GM21786 (cell line): ENCODE data around the gene TKFC.
"Not testable (repeated sequence)": the region's sequence is repeated elsewhere in the genome, so short reads cannot be mapped to it uniquely, and the experiment has no call there.

ENCODE experiments used
- ATAC-seq: cut with Tn5 transposase; IDR thresholded peaks from one replicate; pipeline ENCODE4 v1.9.1; 2021; ENCODE audit not compliant: unreplicated experiment

TKFC gene

DNA sequence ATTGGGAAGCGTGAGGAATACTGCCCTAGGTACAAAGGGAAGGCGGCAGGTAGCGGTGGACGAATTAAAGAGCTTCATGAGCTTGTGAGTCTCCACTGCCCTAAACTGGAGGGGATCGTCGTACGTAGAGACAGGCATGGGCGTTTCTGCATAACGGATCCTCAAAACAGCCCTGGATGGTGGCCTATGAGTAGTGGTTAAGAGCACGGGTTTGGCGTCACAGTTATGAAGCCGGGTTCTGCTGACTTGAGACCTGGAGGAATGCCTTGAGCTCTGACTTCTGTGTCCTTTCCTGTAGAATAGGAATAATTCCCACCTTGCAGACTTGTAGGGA is 29.5 kb downstream of the TKFC start:
- no peak for ATAC-seq

DNA sequence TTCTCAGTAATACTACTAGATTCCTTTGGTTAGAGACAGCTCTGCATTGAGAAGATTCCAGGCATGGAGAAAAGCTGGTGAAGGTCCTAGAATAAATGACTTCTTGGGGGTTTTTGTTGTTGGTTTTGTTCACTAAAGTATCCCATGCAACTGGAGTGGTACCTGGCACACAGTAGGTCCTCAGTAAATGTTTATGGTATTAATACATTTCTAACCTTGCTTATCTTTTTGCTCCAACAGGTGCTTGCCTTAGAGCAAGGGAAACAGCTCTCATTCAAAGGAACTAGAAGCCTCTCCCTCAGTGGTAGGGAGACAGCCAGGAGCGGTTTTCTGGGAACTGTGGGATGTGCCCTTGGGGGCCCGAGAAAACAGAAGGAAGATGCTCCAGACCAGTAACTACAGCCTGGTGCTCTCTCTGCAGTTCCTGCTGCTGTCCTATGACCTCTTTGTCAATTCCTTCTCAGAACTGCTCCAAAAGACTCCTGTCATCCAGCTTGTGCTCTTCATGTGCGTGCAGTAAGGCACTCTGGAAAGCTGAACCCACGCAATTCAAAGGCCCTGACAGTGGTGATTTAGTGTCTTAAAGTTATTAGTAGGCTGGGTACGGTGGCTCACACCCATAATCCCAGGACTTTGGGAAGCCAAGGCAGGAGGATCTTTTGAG is 31.1 kb downstream of the TKFC start:
- ATAC-seq, result no peak

DNA sequence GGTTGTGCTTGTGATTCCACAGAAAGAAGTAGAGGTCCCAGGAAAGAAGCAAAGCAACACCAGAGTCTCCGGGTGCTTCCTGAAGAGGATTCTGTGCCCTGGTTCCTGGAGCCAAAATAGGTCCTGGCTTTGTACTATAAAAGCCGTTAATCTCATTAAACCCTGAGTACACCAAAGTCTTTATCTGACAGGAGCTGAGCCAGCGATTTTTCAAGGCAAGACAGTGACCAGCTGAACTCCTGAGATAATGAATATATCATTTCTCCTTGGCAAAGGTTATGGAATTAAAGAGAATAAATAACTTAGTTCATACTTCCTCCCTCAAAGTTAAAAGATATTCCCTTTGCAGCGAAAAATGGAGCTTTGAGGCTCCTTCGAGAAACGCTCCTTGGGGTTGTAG is 34.4 kb downstream of the TKFC start:
- ATAC-seq, result no peak

DNA sequence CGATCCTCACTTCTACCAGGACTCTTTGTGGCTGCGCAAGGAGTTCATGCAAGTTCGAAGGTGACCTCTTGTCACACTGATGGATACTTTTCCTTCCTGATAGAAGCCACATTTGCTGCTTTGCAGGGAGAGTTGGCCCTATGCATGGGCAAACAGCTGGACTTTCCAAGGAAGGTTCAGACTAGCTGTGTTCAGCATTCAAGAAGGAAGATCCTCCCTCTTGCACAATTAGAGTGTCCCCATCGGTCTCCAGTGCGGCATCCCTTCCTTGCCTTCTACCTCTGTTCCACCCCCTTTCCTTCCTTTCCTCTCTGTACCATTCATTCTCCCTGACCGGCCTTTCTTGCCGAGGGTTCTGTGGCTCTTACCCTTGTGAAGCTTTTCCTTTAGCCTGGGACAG is 35.6 kb downstream of the TKFC start:
- ATAC-seq, result no peak

DNA sequence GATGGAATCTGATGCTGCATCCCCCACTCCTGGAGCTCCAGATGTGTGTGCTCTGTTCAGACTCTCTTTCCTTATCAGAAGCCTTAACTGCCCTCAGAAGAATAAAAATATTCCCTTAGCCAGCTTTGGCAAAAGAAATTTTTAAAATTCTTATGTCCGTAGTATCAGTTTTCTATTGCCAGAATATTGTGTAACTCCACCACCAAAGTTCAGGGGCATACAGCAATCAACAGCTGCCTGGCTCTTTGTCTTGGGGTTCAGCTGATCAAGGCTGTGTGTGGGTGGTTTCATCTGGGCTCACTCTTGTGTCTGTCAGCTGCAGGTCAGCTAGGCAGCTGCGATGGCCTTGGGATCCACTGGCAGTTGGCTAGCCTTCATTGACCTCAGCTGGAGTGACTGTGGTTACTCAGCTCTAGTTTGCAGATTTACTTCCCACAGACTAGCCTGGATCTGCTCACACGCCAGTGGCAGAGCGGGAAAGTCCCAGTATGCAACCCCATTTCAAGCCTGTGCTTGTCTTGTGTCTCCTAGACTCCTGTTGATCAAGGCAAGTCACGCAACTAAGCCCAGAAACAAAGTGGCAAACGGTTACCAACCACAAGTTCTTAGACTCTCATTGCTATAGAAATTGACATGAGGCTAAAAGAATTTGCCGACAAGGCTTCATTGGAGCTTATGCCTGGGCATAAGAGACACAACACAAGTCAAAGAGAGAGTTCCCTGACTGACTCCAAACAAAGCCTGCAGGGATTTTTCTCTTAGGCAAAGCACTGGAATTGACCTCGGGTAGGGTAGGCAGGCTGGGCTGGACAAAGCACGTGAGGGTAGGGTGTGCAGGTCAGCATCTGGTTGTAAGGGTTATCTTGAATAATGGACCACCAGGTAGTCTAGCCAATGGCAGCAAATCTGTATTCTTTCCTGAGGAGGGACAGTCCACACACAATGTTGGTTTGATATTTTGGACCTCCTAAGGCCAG is 36.6 kb downstream of the TKFC start:
- ATAC-seq, result no peak

DNA sequence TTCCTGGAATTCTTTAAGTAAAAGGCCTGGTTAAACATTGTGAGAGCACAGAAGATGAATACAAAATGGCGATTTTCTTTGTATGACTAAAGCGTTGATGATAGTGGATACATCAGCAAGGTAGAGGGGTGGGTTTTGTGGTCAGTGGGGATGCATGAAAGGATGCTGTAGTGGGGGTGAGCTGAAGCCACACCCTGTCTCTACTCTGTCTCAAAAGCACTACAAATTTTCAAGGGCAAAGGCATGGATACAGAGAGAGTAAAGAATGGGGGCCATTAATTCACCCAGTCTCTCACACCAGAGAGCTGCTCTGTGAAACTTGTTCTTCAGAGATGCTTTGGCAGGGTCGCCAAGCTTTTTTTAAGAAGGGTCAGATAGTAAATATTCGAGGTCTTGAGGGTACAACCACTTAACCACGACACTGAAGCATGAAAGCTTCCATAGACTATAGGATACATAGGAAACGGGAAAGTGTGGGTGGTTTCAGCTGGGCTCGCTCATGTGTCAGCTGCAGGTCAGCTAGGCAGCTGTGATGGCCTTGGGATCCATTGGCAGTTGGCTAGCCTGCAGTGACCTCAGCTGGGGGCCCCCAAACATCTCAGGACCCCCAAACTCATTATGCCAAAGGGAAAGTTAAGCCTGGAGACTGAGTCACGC is 37.4 kb downstream of the TKFC start:
- ATAC-seq, result no peak

DNA sequence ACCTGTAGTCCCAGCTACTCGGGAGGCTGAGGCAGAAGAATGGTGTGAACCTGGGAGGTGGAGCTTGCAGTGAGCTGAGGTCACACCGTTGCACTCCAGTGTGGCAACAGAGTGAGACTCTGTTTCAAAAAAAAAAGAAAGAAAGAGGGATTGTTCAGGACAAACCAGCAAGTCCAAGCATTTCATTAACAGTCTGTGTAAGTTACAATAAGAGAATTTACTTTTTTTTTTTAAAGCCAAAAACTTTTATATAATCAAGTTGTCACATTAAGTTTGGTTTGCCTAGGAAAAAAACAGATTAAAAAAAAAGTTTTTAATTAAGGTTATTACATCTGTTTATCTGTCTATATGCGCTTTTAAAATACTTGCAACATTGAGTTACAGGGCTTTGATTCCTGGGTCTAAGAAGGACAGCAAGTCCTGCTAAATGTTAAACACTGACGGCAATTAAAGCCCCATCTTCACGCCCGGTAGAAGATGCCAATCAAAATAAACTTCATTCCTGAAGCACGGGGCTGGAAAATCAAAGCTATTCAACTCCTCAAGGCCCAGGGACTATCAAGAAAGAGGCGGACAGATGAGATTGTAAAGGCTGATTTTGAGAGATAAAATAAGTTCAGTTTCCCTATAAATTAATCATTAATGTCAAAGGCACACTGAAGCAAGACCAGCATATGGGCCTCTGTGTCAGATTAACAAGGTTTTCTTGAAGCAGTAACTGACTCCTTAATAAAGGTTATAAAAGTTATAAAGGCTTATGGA is 39.8 kb downstream of the TKFC start:
- no peak for ATAC-seq

DNA sequence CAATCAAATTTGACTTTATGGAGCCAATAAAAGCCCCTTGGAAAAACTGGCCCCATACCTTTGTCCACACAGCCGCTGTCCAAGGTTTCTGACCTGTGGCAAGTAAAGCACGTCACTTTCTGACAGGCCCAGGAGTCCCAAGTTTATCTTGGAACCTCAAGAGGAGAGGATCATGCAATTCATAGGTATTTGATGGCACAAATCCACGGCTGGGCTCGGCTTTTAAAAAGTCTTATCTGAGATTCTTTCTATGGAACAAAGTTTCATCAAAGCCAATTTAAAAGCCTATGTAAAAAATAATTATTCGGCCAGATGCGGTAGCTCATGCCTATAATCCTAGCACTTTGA is 42.7 kb downstream of the TKFC start:
- ATAC-seq, result no peak

DNA sequence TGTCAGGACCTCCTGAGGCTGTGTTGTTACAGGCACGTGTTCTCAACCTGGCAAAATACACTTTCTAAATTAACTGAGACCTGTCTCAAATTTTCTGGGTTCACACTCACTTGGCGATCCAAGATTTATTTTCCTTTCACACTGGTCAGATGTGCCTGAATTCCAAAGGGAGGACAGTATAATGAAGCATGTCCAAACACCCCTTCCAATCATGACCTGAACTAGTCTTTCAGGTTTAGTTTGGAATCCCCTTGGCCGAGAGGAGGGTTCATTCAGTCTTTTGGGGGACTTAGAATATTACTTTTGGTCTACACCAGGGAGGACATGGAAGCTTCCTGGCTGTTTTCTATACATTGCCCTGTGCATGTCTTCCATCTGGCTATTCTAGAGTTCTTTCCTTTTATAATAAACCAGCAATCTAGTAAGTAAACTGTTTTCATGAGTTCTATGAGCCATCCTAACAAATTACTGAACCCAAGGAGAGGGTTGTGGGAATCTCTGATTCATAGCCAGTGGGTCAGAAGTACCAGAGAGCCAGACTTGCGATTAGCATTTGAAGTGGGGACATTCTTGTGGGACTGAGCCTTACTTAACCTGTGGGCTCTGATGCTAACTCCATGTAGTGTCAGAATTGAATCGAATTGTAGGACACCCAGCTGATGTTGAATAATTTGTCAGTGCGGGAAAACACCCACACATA is 44.6 kb downstream of the TKFC start:
- no peak for ATAC-seq

DNA sequence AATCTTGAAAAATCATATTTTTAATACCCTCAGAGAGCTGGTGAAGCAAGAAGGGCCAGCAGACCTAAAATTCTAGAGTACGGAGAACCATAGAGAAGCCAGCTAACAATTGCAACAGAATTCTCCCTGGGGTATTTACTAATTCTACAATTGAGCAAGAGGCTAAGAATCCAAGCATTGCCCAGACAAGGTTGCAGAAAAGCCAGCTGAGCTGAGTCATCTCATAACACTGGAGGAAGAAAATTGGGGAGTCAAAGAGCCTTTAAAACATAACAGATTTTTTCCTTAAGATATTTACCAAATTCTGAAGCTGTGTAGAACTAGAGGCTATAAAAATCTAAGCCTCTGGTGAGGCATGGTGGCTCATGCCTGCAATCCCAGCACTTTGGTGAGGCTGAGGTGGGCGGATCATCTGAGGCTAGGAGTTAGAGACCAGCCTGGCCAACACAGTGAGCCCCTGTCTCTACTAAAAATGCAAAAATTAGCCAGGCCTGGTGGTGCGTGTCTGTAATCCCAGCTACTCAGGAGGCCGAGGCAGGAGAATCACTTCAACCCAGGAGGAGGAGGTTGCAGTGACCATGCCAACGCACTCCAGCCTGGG is 45.8 kb downstream of the TKFC start:
- no peak for ATAC-seq

DNA sequence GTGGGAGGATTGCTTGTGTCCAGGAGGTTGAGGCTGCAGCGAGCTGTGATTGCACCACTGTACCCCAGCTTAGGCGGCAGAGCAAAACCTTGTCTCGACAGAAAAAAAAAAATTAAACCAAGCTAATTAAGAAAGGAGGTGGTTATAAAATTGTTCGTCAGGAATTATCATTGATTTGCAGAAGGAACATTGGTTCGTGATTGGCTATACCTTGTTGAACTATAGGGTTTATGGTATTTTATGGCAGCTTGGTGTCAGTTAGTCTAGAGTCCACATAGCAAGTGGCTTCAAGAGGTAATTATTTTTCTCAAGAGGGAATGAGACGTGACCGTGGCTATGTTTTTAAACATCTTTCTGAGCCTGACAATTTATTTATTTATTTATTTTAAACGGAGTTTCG is 47.9 kb downstream of the TKFC start:
- ATAC-seq, result no peak

DNA sequence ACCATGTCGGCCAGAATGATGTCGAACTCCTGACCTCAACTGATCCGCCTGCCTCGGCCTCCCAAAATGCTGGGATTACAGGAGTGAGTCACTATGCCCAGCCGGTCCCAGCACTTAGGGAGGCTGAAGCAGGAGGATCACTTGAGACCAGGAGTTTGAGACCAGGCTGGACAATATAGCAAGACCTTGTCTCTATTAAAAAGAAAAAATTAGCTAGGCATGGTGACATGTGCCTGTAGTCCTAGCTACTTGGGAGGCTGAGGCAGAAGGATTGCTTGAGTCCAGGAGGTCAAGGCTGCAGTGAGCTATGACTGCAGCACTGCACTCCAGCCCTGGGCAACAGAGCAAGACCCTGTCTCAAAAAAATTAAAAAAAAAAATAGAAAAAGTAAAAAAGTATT is 50.8 kb downstream of the TKFC start:
- ATAC-seq, result not testable (repeated sequence)

DNA sequence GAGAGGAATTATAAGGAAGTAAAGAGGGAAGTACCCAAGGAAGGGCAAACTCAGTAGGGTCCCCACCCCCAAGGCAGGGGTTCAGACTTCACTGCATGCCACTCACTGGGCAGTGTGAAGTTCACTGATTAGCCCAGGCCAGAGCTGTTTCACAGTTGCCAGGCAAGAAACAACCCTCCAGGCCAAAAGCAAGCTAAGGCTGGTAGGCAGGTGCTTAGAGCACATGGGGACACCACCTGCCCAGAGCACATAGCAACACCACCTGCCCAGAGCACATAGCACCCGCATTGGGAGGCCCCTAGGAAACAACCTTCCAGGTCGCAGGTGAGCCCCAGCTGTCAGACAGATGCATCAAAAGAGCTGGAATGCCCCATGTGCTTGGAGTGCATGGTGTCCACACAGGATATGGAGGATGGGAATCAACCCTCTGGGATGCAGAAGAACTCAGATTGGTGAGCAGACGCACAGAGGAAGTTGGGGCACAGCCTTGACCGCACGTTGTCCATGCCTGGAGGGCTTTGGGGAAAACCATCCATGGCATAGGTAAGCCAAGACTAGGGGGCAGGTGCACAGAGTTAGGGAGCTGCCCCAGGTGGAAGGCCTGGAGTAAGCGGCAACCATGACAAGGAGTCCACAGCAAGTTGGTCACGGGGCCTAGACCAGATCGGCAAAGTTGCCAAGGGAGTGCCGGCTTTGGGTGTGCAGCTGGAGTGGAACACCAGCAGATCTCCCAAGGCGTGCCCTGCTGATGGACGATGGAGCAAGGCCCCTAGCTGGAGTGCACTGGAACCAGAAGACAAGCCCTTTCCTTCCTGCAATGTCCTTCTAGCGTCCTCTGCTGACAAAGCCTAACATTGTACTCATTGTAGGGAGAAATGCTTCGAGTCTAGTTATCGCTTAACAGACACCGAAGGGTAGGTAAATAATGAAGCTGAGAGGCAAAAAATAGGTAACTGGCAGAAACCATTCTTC is 51.5 kb downstream of the TKFC start:
- ATAC-seq, result no peak

DNA sequence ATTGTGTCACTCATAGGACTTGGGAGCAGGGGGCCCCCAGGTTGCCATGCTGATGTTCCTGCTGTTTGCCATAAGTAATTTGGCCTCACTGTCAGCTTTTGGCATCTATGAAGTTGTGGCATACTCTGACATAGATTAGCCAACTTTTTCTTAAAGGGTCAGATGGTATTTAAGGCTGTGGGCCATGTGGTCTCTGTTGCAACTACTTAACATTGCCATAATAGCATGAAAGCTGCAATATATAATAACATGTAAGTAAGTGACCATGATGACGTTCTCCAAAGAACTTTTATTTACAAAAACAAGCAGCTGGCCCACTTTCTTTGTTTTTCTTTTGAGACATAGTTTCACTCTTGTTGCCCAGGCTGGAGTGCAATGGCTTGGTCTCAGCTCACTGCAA is 57.1 kb downstream of the TKFC start:
- no peak for ATAC-seq

DNA sequence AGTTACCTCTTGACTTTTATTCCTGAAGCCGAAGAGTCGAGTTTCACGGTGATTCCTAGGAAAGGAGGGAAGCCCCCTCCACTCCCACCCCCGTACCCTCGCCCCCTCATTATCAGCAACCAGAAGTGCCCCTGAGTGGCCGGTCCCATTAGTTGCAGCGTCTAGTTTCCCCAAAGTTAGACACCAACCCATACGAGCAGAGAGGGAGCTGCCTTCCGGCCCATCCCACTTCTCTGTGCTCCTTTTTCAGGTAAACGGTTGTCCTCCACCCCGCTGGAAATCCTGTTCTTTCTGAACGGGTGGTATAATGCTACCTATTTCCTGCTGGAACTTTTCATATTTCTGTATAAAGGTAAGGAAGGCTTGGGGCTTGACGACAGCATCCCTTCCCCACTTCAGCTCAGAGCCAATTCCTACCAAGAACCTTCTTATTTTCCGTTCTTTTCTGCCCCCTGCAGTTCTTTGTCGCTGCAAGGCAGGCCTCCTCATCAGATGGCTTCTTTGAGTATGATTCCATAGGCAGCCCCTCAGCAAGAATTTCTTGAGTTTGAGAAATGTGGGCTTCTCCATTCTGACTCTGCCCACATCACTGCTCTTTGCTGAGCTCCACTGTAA is 60.1 kb downstream of the TKFC start:
- no peak for ATAC-seq
